ENCODE measurements around the gene PLEKHA6. TPM values are rescaled to one million over a fixed set of nuclear protein-coding genes. Genes with fewer than 3 reads are reported as not detected.

Gene PLEKHA6
- polyA plus RNA-seq, 3 donors = 0.08 TPM; not detected in 1

DNA sequence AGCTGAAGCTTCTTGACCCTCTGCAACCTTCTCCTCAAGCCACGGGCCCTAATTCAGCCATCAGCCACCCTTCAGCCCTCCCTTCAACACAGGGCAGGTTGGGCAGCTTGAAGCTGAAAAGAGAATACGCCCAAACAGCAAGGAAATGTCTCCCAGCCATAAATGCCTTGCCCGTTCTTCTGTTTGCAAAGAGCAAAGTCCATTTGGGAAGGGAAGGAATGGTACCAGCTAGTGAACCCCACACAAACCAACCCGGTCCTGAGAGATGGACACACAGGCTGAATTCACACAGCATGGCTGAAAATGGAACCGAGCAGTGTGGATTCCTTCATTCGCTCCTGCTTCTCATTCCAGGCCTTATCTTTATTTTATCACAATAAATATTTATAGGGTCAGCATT lies 11.5 kb downstream of the PLEKHA6 start:
- Histone ChIP-seq H4K20me1 (ENCODE audit: insufficient read depth, low read length) (no peaks in the 10 kb centered on the region), H3K27ac (ENCODE audit: low read depth in 1 of 2, low read length in 2 of 2) (no peak overlapping the region), H3K27me3 (ENCODE audit: control insufficient read depth in 2 of 2, insufficient read depth in 2 of 2, low read length in 2 of 2) (peaks cover 0 to 7% of the 10 kb centered on the region in 2 donors), H3K4me1 (ENCODE audit: control insufficient read depth in 1 of 2, insufficient read depth in 2 of 2, low read length in 2 of 2) (no peaks in the 10 kb centered on the region), H3K4me2 (replicated peaks; ENCODE audit: extremely low read depth, low read length, poor library complexity, severe bottlenecking) (no peak overlapping the region), H3K36me3 (replicated peaks in 1 of 2; ENCODE audit: control insufficient read depth in 1 of 2, insufficient read depth in 2 of 2, low read length in 2 of 2) (no peaks in the 10 kb centered on the region), H3K79me2 (ENCODE audit: insufficient read depth, low read length) (no peaks in the 10 kb centered on the region), H3K4me3 (replicated peaks in 1 of 3; ENCODE audit: low read depth in 2 of 3, low read length in 3 of 3) (no peak overlapping the region), H3K9me3 (replicated peaks in 1 of 2; ENCODE audit: control insufficient read depth in 1 of 2, insufficient read depth in 1 of 2, low read length in 2 of 2) (no peaks in the 10 kb centered on the region), H3K9ac (ENCODE audit: insufficient read depth, low read length, poor library complexity, severe bottlenecking) (no peak overlapping the region), H2AFZ (ENCODE audit: insufficient read depth, low read depth, low read length, poor library complexity, severe bottlenecking) (no peak overlapping the region)
- intact Hi-C loops (cut with micrococcal nuclease) = no loop called here
- no peak for DNase-seq
- Mint-ChIP-seq H3K27ac (no peak overlapping the region), H3K36me3 (no peaks in the 10 kb centered on the region), H3K4me1 (peaks cover 2% of the 10 kb centered on the region), H3K4me3 (no peak overlapping the region), H3K27me3 (ENCODE audit: low read depth in 3 of 3) (peaks cover 5 to 12% (median 11%) of the 10 kb centered on the region in 3 donors), H3K9me3 (no peaks in the 10 kb centered on the region)
- TF ChIP-seq, protein P1, sequence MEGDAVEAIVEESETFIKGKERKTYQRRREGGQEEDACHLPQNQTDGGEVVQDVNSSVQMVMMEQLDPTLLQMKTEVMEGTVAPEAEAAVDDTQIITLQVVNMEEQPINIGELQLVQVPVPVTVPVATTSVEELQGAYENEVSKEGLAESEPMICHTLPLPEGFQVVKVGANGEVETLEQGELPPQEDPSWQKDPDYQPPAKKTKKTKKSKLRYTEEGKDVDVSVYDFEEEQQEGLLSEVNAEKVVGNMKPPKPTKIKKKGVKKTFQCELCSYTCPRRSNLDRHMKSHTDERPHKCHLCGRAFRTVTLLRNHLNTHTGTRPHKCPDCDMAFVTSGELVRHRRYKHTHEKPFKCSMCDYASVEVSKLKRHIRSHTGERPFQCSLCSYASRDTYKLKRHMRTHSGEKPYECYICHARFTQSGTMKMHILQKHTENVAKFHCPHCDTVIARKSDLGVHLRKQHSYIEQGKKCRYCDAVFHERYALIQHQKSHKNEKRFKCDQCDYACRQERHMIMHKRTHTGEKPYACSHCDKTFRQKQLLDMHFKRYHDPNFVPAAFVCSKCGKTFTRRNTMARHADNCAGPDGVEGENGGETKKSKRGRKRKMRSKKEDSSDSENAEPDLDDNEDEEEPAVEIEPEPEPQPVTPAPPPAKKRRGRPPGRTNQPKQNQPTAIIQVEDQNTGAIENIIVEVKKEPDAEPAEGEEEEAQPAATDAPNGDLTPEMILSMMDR (IDR thresholded peaks at IDR 0.05) = no peak
- WGBS (ENCODE audit: insufficient coverage) = 88% methylated on average over 1 of the region's 6 CpGs

DNA sequence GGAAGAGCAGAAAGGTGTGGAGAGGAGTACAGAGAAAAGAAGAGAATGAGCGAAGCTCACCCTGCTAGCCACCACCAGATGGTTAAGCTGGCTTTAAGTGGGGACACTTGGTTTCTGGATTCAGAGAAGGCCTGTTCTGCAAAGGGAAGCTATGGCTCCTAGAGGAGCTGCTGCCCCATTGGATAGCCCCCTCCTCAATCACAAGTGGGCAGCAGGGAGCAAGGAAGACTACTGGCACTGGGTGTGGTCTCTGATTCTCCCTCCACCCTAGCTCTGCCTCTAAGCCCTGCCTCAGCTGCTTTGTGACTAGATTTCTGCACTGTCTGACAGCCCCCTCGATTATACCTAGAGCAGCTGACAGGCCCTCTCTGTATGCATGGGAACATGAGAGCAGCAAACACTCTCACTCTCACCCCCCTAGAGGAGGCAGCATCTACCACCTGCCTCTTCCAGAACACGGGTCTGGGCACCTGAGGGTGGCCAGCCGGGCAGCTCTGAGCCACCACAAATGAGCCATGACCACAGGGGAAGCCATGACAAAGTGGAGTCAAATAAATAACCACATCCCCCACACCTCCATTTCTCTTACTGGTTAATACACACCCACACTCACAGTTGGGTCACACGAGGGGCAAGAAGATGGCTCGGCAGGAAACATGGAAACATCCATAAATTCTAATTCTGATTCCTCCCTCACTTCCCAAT lies 13.6 kb downstream of the PLEKHA6 start:
- no peak overlapping the region for H3K4me3 Mint-ChIP-seq
- TF ChIP-seq, protein P1 (IDR thresholded peaks at IDR 0.05) = no peak
- H4K20me1 ChIP-seq (ENCODE audit: insufficient read depth, low read length) = no peaks in the 10 kb centered on the region
- H3K9me3 ChIP-seq (replicated peaks in 1 of 2; ENCODE audit: control insufficient read depth in 1 of 2, insufficient read depth in 1 of 2, low read length in 2 of 2) = no peaks in the 10 kb centered on the region
- peaks cover 6 to 13% (median 8%) of the 10 kb centered on the region in 3 donors for H3K27me3 Mint-ChIP-seq (ENCODE audit: low read depth in 3 of 3)
- WGBS (ENCODE audit: insufficient coverage) = 90% methylated on average over 4 of the region's 6 CpGs
- no peak overlapping the region for H3K9ac ChIP-seq (ENCODE audit: insufficient read depth, low read length, poor library complexity, severe bottlenecking)
- no peak for DNase-seq
- H3K4me1 Mint-ChIP-seq = no peaks in the 10 kb centered on the region
- H3K27ac Mint-ChIP-seq = peak overlapping the region in 1 of 7 donors; percentile 30
- no peak overlapping the region for H3K4me2 ChIP-seq (replicated peaks; ENCODE audit: extremely low read depth, low read length, poor library complexity, severe bottlenecking)
- intact Hi-C loops (cut with micrococcal nuclease) = no loop called here
- H3K36me3 ChIP-seq (replicated peaks in 1 of 2; ENCODE audit: control insufficient read depth in 1 of 2, insufficient read depth in 2 of 2, low read length in 2 of 2) = no peaks in the 10 kb centered on the region
- H3K27ac ChIP-seq (ENCODE audit: low read depth in 1 of 2, low read length in 2 of 2) = no peak overlapping the region
- H3K9me3 Mint-ChIP-seq = no peaks in the 10 kb centered on the region
- H3K79me2 ChIP-seq (ENCODE audit: insufficient read depth, low read length) = no peaks in the 10 kb centered on the region
- H3K4me1 ChIP-seq (ENCODE audit: control insufficient read depth in 1 of 2, insufficient read depth in 2 of 2, low read length in 2 of 2) = no peaks in the 10 kb centered on the region
- peaks cover 0 to 7% of the 10 kb centered on the region in 2 donors for H3K27me3 ChIP-seq (ENCODE audit: control insufficient read depth in 2 of 2, insufficient read depth in 2 of 2, low read length in 2 of 2)
- H3K4me3 ChIP-seq (replicated peaks in 1 of 3; ENCODE audit: low read depth in 2 of 3, low read length in 3 of 3) = no peak overlapping the region
- H2AFZ ChIP-seq (ENCODE audit: insufficient read depth, low read depth, low read length, poor library complexity, severe bottlenecking) = no peak overlapping the region
- no peaks in the 10 kb centered on the region for H3K36me3 Mint-ChIP-seq

Data from CD14-positive monocyte (primary cell).